ENCODE measurements around the gene ZMYM5. TPM values are rescaled to one million over a fixed set of nuclear protein-coding genes. Genes with fewer than 3 reads are reported as not detected.

The ZMYM5 gene
- total RNA-seq, 6 experiments from 2014 or later = 3.8 to 6.9 (median 4.4) TPM

- Histone ChIP-seq H3K27ac (no peak overlapping the region), H3K4me3 (no peak overlapping the region), H3K4me1 (no peaks in the 10 kb centered on the region), H3K9me3 (no peaks in the 10 kb centered on the region), H3K27me3 (no peaks in the 10 kb centered on the region), H3K36me3 (peaks cover 0 to 31% (median 6%) of the 10 kb centered on the region in 4 donors)
- no peak for DNase-seq
- TF ChIP-seq, protein P1, sequence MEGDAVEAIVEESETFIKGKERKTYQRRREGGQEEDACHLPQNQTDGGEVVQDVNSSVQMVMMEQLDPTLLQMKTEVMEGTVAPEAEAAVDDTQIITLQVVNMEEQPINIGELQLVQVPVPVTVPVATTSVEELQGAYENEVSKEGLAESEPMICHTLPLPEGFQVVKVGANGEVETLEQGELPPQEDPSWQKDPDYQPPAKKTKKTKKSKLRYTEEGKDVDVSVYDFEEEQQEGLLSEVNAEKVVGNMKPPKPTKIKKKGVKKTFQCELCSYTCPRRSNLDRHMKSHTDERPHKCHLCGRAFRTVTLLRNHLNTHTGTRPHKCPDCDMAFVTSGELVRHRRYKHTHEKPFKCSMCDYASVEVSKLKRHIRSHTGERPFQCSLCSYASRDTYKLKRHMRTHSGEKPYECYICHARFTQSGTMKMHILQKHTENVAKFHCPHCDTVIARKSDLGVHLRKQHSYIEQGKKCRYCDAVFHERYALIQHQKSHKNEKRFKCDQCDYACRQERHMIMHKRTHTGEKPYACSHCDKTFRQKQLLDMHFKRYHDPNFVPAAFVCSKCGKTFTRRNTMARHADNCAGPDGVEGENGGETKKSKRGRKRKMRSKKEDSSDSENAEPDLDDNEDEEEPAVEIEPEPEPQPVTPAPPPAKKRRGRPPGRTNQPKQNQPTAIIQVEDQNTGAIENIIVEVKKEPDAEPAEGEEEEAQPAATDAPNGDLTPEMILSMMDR (IDR thresholded peaks at IDR 0.05) = no peak
- TF ChIP-seq POLR2A (IDR thresholded peaks at IDR 0.05) = no peak
- ATAC-seq = no peak
- intact Hi-C loops (cut with DNase I) = no loop called here
- WGBS (ENCODE audit: insufficient coverage, low coverage, low lambda C conversion rate, missing lambda C conversion rate) = 75% methylated on average over 1 of the region's 1 CpG
Measured at GRCh38 chr13:19852766-19853165, 10.7 kb downstream of the ZMYM5 start.

GRCh38 chr13:19845758-19846157 lies 17.7 kb downstream of the ZMYM5 start:
- Histone ChIP-seq H3K27me3 (no peaks in the 10 kb centered on the region), H3K4me1 (peaks cover 0 to 5% (median 0%) of the 10 kb centered on the region in 4 donors), H3K36me3 (peaks cover 0 to 24% (median 3%) of the 10 kb centered on the region in 4 donors), H3K4me3 (no peak overlapping the region), H3K9me3 (no peaks in the 10 kb centered on the region), H3K27ac (no peak overlapping the region)
- no peak for TF ChIP-seq POLR2A (IDR thresholded peaks at IDR 0.05)
- TF ChIP-seq, protein P1 (IDR thresholded peaks at IDR 0.05) = no peak
- DNase-seq (no peak), ATAC-seq (peak in 2 of 4 donors; percentile 52 to 96)
- WGBS (ENCODE audit: insufficient coverage, low coverage, low lambda C conversion rate, missing lambda C conversion rate) = 47% methylated on average over 2 of the region's 2 CpGs
- intact Hi-C loops (cut with DNase I) = no loop called here

GRCh38 chr13:19838865-19839275 lies 24.6 kb downstream of the ZMYM5 start:
- intact Hi-C loops (cut with DNase I) = no loop called here
- peaks cover 0 to 39% (median 4%) of the 10 kb centered on the region in 4 donors for H3K36me3 ChIP-seq
- ATAC-seq = no peak

DNA sequence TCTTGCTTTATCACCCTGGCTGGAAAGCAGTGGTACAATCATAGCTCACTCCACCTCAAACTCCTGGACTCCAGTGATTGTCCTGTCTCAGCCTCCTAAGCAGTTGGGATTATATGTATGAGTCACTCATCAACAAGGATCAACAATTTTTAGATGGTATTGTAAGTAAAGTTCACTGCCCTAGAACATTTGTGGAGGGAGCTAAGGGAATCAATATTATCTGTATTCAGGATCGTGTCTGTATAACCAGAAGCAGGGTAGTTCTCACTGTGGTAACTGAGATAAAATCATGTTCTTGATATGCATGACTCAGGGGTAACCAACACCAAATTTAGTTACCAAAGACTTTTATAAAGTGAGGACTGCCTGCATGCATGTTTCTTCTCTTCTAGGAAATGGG lies 27.0 kb downstream of the ZMYM5 start:
- WGBS (ENCODE audit: insufficient coverage, low coverage, low lambda C conversion rate, missing lambda C conversion rate) = 31% methylated on average over 1 of the region's 1 CpG
- intact Hi-C loops (cut with DNase I) = no loop called here
- Histone ChIP-seq H3K4me1 (no peaks in the 10 kb centered on the region), H3K9me3 (no peaks in the 10 kb centered on the region), H3K27ac (no peak overlapping the region), H3K4me3 (no peak overlapping the region), H3K36me3 (peaks cover 0 to 47% (median 5%) of the 10 kb centered on the region in 4 donors), H3K27me3 (no peaks in the 10 kb centered on the region)
- TF ChIP-seq POLR2A (IDR thresholded peaks at IDR 0.05) = no peak
- TF ChIP-seq, protein P1 (IDR thresholded peaks at IDR 0.05) = no peak
- no peak for ATAC-seq
- DNase-seq = no peak

More at GRCh38 chr13:19838865-19839275, 24.6 kb downstream of the ZMYM5 start:
- H3K27ac ChIP-seq = no peak overlapping the region
- 51% methylated on average over 4 of the region's 4 CpGs for WGBS (ENCODE audit: insufficient coverage, low coverage, low lambda C conversion rate, missing lambda C conversion rate)
- TF ChIP-seq, protein P1 (IDR thresholded peaks at IDR 0.05) = no peak
- TF ChIP-seq POLR2A (IDR thresholded peaks at IDR 0.05) = no peak
- no peaks in the 10 kb centered on the region for H3K27me3 ChIP-seq
- no peak for DNase-seq
- no peaks in the 10 kb centered on the region for H3K4me1 ChIP-seq
- no peak overlapping the region for H3K4me3 ChIP-seq
- H3K9me3 ChIP-seq = no peaks in the 10 kb centered on the region

DNA sequence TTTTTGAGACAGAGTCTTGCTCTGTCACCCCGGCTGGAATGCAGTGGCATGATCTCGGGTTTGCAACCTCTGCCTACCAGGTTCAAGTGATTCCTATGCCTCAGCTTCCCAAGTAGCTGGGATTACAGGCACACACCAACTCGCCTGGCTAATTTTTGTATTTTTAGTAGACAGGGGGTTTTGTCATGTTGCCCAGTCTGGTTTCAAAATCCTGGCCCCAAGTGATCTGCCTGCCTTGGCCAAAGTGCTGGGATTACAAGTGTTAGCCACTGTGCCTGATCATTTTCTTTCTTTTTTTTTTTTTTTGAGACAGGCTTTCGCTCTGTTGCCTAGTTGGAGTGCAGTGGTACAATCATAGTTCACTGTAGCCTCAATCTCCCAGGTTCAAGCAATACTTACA lies 28.7 kb downstream of the ZMYM5 start:
- no peaks in the 10 kb centered on the region for H3K4me1 ChIP-seq
- intact Hi-C loops (cut with DNase I) = no loop called here
- no peak for TF ChIP-seq POLR2A (IDR thresholded peaks at IDR 0.05)
- TF ChIP-seq, protein P1 (IDR thresholded peaks at IDR 0.05) = no peak
- H3K27me3 ChIP-seq = no peaks in the 10 kb centered on the region
- DNase-seq = no peak
- H3K4me3 ChIP-seq = no peak overlapping the region
- 100% methylated on average over 2 of the region's 4 CpGs for WGBS (ENCODE audit: insufficient coverage, low coverage, low lambda C conversion rate, missing lambda C conversion rate)
- H3K27ac ChIP-seq = no peak overlapping the region
- H3K36me3 ChIP-seq = peaks cover 0 to 47% (median 5%) of the 10 kb centered on the region in 4 donors
- no peaks in the 10 kb centered on the region for H3K9me3 ChIP-seq
- no peak for ATAC-seq
